ENCODE results near the gene ZNF646. TPM values are rescaled to one million over a fixed set of nuclear protein-coding genes. Genes with fewer than 3 reads are reported as not detected.

Gene ZNF646
- total RNA-seq, 2 donors from 2014 or later: 10.1 to 11.7 TPM

Other genes with a start within 250 kb of the ZNF646 start
- gene BCL7C, start 180.3 kb upstream of the ZNF646 start, total RNA-seq: 10 to 100 TPM; 33.6 to 36.3 TPM
- gene CTF1, start 177.8 kb upstream of the ZNF646 start, total RNA-seq: 1 to 10 TPM; 5.0 to 5.2 TPM
- gene FBXL19, start 150.8 kb upstream of the ZNF646 start, total RNA-seq: 10 to 100 TPM; 13.7 to 14.5 TPM
- gene ORAI3, start 125.4 kb upstream of the ZNF646 start, total RNA-seq: 10 to 100 TPM; 11.0 to 17.5 TPM
- 10 to 100 TPM; 11.8 to 17.7 TPM for gene SETD1A, start 116.7 kb upstream of the ZNF646 start, total RNA-seq
- 10 to 100 TPM; 38.5 to 39.2 TPM for gene HSD3B7, start 89.2 kb upstream of the ZNF646 start, total RNA-seq
- gene STX1B, start 63.8 kb upstream of the ZNF646 start, total RNA-seq: 1 to 10 TPM in 1 of 2 donors, under 1 TPM in 1; 0.95 to 1.1 TPM
- gene STX4, start 40.9 kb upstream of the ZNF646 start, total RNA-seq: 10 to 100 TPM; 54.4 to 75.4 TPM
- gene ZNF668, start 182 bp upstream of the ZNF646 start, total RNA-seq: 10 to 100 TPM; 12.1 to 14.6 TPM
- 1 to 10 TPM; 1.5 to 3.5 TPM for gene PRSS53, start 14.5 kb downstream of the ZNF646 start, total RNA-seq
- gene VKORC1, start 20.4 kb downstream of the ZNF646 start, total RNA-seq: 100 to 1,000 TPM in 1 of 2 donors, 10 to 100 TPM in 1; 77.8 to 113 TPM
- 10 to 100 TPM; 29.8 to 30.6 TPM for gene BCKDK, start 34.0 kb downstream of the ZNF646 start, total RNA-seq
- gene KAT8, start 43.2 kb downstream of the ZNF646 start, total RNA-seq: 10 to 100 TPM; 49.9 to 51.3 TPM
- under 1 TPM in 1 of 2 donors, not detected in 1; 0.23 TPM for gene PRSS8, start 61.3 kb downstream of the ZNF646 start, total RNA-seq
- gene PRSS36, start 75.6 kb downstream of the ZNF646 start, total RNA-seq: 1 to 10 TPM; 2.9 to 5.2 TPM
- 100 to 1,000 TPM; 168 to 208 TPM for gene FUS, start 105.7 kb downstream of the ZNF646 start, total RNA-seq
- gene PYCARD, start 128.3 kb downstream of the ZNF646 start, total RNA-seq: 10 to 100 TPM; 13.0 to 23.9 TPM
- gene TRIM72, start 139.7 kb downstream of the ZNF646 start, total RNA-seq: under 1 TPM; 0.05 to 0.10 TPM
- gene PYDC1, start 142.7 kb downstream of the ZNF646 start, total RNA-seq: not detected
- 10 to 100 TPM; 12.3 to 35.7 TPM for gene ITGAM, start 185.6 kb downstream of the ZNF646 start, total RNA-seq

Measured in posterior vena cava (tissue), 2 donors.